Measurements from ENCODE around the gene CCDC197. TPM values are rescaled to one million over a fixed set of nuclear protein-coding genes. Genes with fewer than 3 reads are reported as not detected.

The CCDC197 gene
- total RNA-seq, 1 donor from 2014 or later, result not detected

GRCh38 chr14:94025720-94026119 is 28.6 kb downstream of the CCDC197 start:
- H3K27ac ChIP-seq, result no peak overlapping the region
- H3K79me2 ChIP-seq (ENCODE audit: low read depth), result peaks cover 3% of the 10 kb centered on the region
- TF ChIP-seq EZH2 (IDR thresholded peaks at IDR 0.05) (no peak), EZH2phosphoT487 (IDR thresholded peaks at IDR 0.05) (no peak), CTCF (IDR thresholded peaks at IDR 0.05) (no peak)
- no peak overlapping the region for H3K9ac ChIP-seq
- H3K4me2 ChIP-seq, result peak overlapping the region; percentile 71
- peaks cover 25% of the 10 kb centered on the region for H3F3A ChIP-seq (ENCODE audit: low read depth)
- peak overlapping the region; percentile 66 for H3K4me3 ChIP-seq
- H2AFZ ChIP-seq (replicated peaks), result peak overlapping the region; percentile 14
- Mint-ChIP-seq H3K36me3 (peaks cover 6% of the 10 kb centered on the region), H3K4me1 (peaks cover 54% of the 10 kb centered on the region), H3K27me3 (ENCODE audit: insufficient read depth, low read depth) (peaks cover 14% of the 10 kb centered on the region), H3K4me3 (peak overlapping the region; percentile 90), H3K27ac (peak overlapping the region; percentile 12), H3K9me3 (no peaks in the 10 kb centered on the region)
- no peaks in the 10 kb centered on the region for H3K27me3 ChIP-seq
- no peak for DNase-seq (ENCODE audit: low spot score)
- no peaks in the 10 kb centered on the region for H3K36me3 ChIP-seq
- H3K4me1 ChIP-seq, result peaks cover 28% of the 10 kb centered on the region
- no peaks in the 10 kb centered on the region for H3K9me3 ChIP-seq (ENCODE audit: low read depth)
- H4K20me1 ChIP-seq (ENCODE audit: low read depth), result no peaks in the 10 kb centered on the region

GRCh38 chr14:94026173-94026888 is 29.2 kb downstream of the CCDC197 start, which contains the start of gene OTUB2:
OTUB2 (plus strand) TSS chr14:94026340; CDS start chr14:94026538, 198 bp downstream.
- peaks cover 27% of the 10 kb centered on the region for H3K4me1 ChIP-seq
- Mint-ChIP-seq H3K9me3 (no peaks in the 10 kb centered on the region), H3K4me3 (peak within 1 kb of the TSS; percentile 90), H3K4me1 (peaks cover 49% of the 10 kb centered on the region), H3K36me3 (peaks cover 6% of the 10 kb centered on the region), H3K27ac (peak within 1 kb of the TSS; percentile 12), H3K27me3 (ENCODE audit: insufficient read depth, low read depth) (peaks cover 14% of the 10 kb centered on the region)
- peaks cover 3% of the 10 kb centered on the region for H3K79me2 ChIP-seq (ENCODE audit: low read depth)
- peak within 1 kb of the TSS; percentile 5 for H3K9ac ChIP-seq
- peaks cover 23% of the 10 kb centered on the region for H3F3A ChIP-seq (ENCODE audit: low read depth)
- H2AFZ ChIP-seq (replicated peaks), result peak within 1 kb of the TSS; percentile 77
- no peak for TF ChIP-seq CTCF (IDR thresholded peaks at IDR 0.05)
- TF ChIP-seq EZH2phosphoT487 (IDR thresholded peaks at IDR 0.05), result no peak
- TF ChIP-seq EZH2 (IDR thresholded peaks at IDR 0.05), result no peak
- H3K9me3 ChIP-seq (ENCODE audit: low read depth), result no peaks in the 10 kb centered on the region
- H3K36me3 ChIP-seq, result no peaks in the 10 kb centered on the region
- H3K27ac ChIP-seq, result no peak within 1 kb of the TSS
- H4K20me1 ChIP-seq (ENCODE audit: low read depth), result no peaks in the 10 kb centered on the region
- no peaks in the 10 kb centered on the region for H3K27me3 ChIP-seq
- peak within 1 kb of the TSS; percentile 83 for H3K4me2 ChIP-seq
- peak; percentile 98 for DNase-seq (ENCODE audit: low spot score)
- peak within 1 kb of the TSS; percentile 66 for H3K4me3 ChIP-seq

- no peaks in the 10 kb centered on the region for H3K36me3 ChIP-seq
- H3K9ac ChIP-seq, result peak overlapping the region; percentile 5
- H3K79me2 ChIP-seq (ENCODE audit: low read depth), result peaks cover 3% of the 10 kb centered on the region
- no peak overlapping the region for H3K27ac ChIP-seq
- no peaks in the 10 kb centered on the region for H3K9me3 ChIP-seq (ENCODE audit: low read depth)
- H3K4me3 ChIP-seq, result peak overlapping the region; percentile 66
- Mint-ChIP-seq H3K27ac (no peak overlapping the region), H3K4me3 (peak overlapping the region; percentile 83), H3K27me3 (ENCODE audit: insufficient read depth, low read depth) (peaks cover 14% of the 10 kb centered on the region), H3K4me1 (peaks cover 42% of the 10 kb centered on the region), H3K36me3 (peaks cover 6% of the 10 kb centered on the region), H3K9me3 (no peaks in the 10 kb centered on the region)
- H3K4me2 ChIP-seq, result peak overlapping the region; percentile 83
- DNase-seq (ENCODE audit: low spot score), result no peak
- no peaks in the 10 kb centered on the region for H3K27me3 ChIP-seq
- no peaks in the 10 kb centered on the region for H4K20me1 ChIP-seq (ENCODE audit: low read depth)
- H3K4me1 ChIP-seq, result peaks cover 20% of the 10 kb centered on the region
- peak overlapping the region; percentile 77 for H2AFZ ChIP-seq (replicated peaks)
- TF ChIP-seq EZH2phosphoT487 (IDR thresholded peaks at IDR 0.05) (no peak), EZH2 (IDR thresholded peaks at IDR 0.05) (no peak), CTCF (IDR thresholded peaks at IDR 0.05) (no peak)
- peaks cover 16% of the 10 kb centered on the region for H3F3A ChIP-seq (ENCODE audit: low read depth)
Observed at GRCh38 chr14:94026889-94027469, 29.9 kb downstream of the CCDC197 start.

Data from neural progenitor cell (in vitro differentiated cells).